Parietal lobe (tissue), 1 donor: ENCODE measurements around the gene KRT24. TPM values are rescaled to one million over a fixed set of nuclear protein-coding genes. Genes with fewer than 3 reads are reported as not detected.

Experiments used
- total RNA-seq: library from RNA; depleted of rRNA; stranded (reverse); fragments of >200 nt; gene quantifications from one replicate; pipeline ENCODE4 v1.2.3, GENCODE V29; 2014

The KRT24 gene
- not detected for total RNA-seq

GRCh38 chr17:40703652-40704051 lies at the start of gene KRT24:
TSS of gene KRT24 (minus strand) at chr17:40703752. CDS start at chr17:40703693, 59 bp downstream.

DNA sequence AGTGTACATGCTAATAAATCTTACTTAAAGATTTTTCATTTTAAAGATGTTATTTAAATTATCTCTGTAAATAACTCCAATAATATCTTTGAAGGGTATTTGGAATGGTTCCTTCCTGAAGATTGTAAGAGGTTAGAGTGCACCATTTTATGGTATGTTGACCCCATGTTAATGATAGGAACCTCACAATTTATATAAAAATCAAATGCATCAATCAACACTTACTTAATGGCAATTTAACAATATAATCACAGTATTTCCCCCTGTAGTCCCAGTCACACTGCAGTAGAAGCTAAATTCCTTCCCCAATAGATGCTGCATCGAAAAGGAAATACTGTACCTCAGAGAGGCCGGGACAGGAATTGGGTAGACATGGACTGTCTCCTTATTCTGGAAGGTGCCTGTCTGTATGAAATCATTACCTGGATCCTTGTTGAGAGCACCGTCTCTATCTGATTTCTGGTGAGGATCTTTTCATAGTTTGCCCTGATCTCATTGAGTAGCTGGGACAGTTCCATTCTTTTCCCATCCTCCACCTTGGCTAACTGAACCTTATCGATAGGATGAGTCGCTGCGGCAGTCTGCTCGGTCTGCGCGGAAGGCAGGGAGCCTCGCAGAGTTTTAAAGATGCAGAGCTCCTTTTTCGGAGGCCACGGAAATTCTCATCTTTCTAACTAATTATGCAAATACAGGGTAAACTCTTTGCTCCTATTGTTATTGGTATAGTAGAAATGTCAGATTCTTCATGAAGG lies 38.8 kb downstream of the KRT24 start, which contains the start of gene KRT222:
TSS of gene KRT222 (minus strand) at position 596 of the 752 bp plus-strand sequence. CDS start at position 518, 78 bp downstream.

Other genes starting within 250 kb of the KRT24 start
- not detected for gene TNS4, start 202.1 kb downstream of the KRT24 start, total RNA-seq
- not detected for gene CCR7, start 138.3 kb downstream of the KRT24 start, total RNA-seq
- 139 TPM for gene SMARCE1, start 55.9 kb downstream of the KRT24 start, total RNA-seq
- 3.4 TPM for gene KRT222, start 38.6 kb downstream of the KRT24 start, total RNA-seq
- gene KRT25, start 51.6 kb upstream of the KRT24 start, total RNA-seq, result not detected
- not detected for gene KRT26, start 68.4 kb upstream of the KRT24 start, total RNA-seq
- not detected for gene KRT27, start 78.8 kb upstream of the KRT24 start, total RNA-seq
- not detected for gene KRT28, start 96.2 kb upstream of the KRT24 start, total RNA-seq
- gene KRT10, start 118.9 kb upstream of the KRT24 start, total RNA-seq, result 2.8 TPM
- gene KRT12, start 163.5 kb upstream of the KRT24 start, total RNA-seq, result not detected
- gene KRT20, start 181.5 kb upstream of the KRT24 start, total RNA-seq, result not detected
- gene KRT23, start 233.9 kb upstream of the KRT24 start, total RNA-seq, result not detected